Measurements from ENCODE around the gene NHLRC2.

Gene NHLRC2

DNA sequence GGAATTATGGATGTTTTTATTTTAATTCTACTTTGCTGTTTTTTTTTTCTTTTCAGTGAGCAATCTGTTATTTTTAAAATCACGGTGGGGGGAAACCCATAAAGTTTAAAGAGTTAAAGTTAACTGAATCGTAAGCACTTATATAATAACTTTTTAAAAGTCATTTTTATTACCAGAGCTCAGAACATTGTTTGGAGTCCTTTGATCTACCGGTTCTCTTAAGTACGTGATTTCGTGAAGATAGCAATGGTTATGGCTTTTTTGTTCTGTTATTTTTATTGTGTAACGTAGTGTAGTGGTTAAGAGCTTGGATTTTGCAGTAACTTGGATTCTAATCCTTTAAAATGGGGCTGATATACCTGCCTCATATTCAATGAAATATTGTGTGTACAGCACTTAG, 57.4 kb downstream of the NHLRC2 start:
- DNase-seq (ENCODE audit: low spot score): no peak

DNA sequence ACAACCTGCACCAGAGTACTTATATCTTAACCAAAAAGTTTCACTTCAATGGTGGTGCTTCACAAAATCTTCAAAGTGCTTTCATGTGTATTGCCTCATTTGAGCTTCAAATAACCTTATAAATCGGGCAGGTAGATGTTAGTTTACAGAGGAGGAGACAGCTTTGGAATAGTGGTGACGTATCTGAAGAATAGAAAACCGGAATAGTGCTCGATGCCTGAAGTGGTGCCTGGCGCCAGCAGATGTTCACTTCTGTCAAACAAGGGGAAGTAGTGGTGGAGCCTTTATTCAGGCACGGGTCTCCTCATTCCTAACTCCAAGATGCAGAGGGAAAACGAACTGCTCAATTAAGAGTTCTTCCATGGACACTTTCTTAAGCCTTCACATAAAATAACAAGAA, 58.1 kb downstream of the NHLRC2 start:
- no peak for DNase-seq (ENCODE audit: low spot score)

DNA sequence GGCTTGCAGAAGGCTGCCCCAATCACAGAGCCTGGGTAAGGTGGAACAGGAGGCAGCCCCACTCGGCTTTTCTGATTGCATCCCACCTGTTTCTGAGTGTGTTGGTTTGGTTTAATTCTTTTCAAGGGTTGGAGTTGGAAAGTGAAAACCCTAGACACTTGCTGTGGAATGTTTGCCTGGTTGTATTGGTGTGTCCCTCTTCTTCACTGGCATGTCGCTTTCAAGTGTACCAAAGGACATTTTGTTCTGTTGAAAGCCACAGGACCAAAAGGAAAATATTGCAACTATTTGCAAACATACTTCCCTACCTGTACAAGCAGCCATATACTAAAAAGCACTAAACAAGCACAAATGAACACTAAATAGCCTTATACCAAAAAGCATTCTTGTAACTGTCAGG, 60.5 kb downstream of the NHLRC2 start:
- DNase-seq (ENCODE audit: low spot score): no peak

DNA sequence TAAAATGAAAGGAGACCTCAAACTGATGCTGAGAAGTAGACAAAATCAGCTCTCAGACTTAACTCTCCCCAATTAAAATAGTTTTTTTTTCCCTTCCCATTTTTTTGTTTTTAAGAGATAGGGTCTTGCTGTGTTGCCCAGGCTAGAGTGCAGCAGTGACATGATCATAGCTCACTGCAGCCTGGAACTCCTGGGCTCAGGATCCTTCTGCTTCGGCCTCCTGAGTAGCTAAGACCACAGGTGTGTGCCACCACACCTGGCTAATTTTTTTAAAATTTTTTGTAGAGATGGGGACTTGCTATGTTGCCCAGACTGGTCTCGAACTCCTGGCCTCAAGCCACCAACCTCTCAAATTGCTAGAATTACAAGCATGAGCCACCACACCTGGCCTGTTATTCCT, 61.1 kb downstream of the NHLRC2 start:
- DNase-seq (ENCODE audit: low spot score): no peak

DNA sequence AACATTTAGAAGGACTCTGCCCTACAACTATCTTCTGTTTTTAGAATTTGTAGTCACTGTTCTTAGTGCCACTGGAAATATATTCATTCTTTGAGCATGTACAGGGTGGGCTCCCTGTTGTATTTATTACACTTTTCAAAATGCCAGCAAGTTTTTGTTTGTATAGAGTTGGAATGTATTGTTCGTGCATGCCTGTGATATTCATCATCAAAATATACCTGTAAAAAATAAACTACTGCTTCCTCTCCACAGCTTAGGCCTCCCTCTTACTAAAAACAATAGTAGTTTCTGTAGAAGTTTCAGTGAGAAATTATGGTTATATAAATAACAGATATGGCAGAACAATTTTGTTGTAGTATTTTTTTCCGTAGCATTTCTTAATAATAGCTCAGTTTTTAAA, 61.6 kb downstream of the NHLRC2 start:
- no peak for DNase-seq (ENCODE audit: low spot score)

DNA sequence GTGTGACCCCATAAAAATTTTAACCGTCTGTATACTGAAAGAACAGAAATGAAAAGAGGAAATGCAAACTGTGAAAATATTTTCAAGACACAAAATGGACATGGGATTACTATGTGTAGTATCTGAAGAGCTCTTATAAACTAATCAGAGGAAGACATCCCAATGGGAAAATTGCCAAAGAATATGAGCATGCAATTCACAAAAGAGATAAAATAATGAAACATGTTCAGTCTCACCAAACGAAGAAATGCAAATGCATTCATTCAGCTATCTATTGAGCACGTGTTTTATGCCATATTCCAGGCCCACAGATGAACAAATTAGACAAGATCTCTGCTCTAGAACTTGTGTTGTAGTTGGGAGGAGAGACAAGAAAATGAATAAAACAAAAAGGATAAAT, 63.2 kb downstream of the NHLRC2 start:
- no peak for DNase-seq (ENCODE audit: low spot score)

DNA sequence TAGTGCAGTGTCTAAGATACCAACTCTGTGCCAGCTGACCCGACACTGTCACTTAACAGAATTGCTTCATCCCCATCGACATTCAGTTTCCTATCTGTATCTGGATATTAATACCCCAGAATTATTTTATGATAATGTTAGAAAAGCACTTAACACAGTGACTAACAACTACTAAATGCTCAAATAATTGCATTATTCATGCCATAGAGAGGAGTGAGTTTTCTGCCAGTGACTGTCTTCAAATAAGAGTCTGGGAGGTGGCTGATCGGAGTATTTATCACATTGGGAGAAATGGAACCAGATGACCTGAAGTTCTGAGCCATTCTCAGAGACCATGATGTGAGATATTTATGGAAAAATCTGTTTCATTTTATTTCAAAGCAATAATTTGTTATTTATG, 65.7 kb downstream of the NHLRC2 start:
- no peak for DNase-seq (ENCODE audit: low spot score)

DNA sequence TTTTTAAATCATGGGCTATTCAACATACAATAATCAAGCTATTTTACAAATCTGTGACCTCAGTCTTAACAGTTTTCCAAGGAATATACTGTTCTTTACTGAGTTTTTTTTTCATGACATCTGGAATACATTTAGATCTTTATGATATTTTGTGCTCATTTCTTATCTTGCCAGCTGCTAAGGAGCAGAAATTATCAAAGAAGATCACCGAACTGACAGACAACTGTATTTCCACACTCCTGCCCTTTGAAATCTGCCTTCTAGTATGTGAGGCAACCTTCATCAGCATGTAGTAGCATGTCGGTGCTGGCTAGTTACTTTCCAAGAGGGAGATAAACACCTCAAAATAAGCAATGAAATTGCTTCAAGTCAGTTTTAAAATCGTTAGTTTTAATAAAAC, 66.4 kb downstream of the NHLRC2 start:
- no peak for DNase-seq (ENCODE audit: low spot score)

DNA sequence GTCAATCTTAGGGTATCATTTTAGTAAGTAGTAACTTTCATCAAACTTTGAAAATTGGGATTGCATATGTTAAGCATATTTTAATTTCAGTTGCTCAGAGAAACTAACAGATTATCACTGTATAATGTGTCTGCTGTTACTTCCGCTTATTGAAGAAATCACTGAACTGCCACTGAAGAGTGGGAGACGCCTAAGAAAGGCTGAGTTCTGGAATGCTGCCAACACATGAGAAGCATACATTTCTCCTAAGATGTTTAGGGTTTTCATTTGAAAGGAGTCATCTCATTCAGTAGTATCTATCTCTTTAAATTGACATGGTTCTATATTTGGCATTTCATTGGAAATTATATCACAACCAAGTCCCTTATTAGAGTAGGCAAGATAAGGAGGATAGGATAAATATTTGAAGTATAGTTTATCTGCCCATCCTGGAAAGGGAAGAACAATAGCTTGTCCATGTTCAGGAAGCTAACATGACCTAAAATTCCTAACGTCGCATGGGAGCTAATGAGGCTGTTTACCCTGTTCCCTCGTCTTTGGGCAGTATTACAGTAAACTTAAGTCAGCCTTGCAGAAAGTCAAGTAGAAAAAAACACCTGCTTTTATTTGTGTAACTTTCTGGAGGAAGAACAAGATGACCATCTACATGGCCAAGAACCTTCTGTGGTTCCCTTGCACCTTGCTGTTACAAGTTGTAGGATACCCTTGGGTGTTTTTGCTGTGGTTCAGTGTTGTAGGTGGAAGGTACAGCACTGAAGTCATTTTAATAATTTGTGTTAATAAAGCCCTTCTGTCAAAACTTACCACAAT, 67.3 kb downstream of the NHLRC2 start:
- DNase-seq (ENCODE audit: low spot score): no peak

DNA sequence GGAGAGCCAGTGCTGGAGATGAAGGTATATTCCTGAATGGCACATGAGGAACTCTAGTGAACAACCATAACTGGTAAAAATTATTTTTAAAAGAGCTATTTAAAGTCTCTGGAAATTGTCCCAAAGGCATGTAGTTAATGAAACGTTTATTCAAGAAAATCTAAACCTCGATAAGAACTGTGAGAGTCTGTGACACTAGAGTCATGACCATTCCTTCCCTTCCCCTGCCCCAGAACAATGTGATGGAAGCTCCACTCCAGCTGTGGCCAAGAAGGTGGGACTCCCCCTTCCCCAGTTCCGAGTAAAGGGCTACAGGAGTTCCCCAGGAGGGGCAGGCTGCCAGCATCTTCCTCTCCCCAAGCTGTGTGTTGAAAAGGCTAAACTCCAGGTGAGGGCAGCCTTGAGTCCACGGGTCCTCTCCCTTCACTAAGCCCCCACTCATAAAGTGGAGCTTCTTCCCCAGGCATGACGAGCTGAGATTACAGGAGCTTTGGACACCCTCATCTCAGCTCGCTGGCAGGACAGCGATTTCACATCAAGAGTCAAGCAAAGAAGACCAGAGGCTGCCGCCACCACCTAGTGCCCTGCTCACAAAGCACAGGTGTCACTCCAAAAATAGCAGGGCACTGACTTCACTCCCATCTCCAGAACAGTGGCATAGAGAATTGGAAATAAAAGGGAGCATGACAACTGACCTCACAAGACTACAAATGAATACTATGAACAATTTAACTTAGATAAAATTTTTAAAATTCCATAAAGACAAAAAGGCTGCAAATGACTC, 68.5 kb downstream of the NHLRC2 start:
- no peak for DNase-seq (ENCODE audit: low spot score)

DNA sequence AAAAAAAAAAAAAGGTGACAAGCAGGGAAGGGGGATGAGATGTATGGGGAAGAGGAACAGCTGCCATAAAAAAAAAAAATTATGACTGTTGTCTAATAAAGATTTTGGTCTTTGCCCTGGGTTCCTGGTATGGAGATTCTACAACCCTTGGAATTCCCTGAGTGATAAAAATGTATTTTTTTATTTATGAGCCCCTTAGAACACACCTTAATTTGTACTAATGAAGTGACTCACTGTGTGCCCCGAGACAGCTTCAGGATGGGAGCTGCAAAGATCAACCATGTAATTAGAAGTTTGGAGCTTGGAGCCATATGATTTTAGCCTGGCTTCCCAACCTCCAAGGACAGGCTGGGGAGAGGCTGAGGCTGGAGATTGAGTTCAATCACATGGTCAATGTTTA, 69.7 kb downstream of the NHLRC2 start:
- DNase-seq (ENCODE audit: low spot score): no peak

DNA sequence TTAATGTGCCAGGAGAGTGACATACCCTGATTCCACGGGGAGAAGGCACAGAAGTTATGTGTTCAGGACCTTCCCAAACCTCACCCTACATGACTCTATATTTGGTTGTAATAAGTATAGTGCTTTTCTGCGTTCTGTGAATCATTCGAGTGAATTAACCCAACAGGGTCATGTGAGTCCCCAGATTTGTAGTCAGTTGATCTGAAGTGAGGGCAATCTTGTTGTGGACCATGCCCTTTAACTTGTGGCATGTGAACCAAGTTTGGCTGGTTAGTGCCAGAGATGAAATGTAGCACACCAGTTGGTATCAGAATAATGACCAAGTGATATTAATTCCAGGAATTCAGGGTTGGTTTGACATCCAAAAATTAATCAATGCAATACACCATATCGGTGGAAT, 70.2 kb downstream of the NHLRC2 start:
- DNase-seq (ENCODE audit: low spot score): no peak

DNA sequence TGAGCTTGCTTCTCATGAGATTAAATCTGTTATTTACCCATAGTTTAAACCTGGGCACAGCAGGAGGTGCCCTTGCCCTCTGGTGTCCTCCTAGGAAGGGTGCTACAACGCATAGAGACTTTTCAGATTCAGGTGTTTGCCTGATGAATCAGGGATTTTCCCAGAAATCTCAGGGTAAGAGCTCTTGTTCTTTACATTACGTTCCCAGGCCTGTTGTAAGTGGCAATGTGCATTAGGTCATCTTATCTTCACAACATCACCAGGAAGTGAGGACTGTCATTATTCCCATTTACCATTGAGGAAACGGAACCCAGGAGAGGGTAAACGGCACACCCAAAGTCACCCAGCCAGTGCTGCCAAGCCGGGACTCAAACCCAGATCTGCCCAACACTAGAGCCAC, 73.0 kb downstream of the NHLRC2 start:
- no peak for DNase-seq (ENCODE audit: low spot score)

DNA sequence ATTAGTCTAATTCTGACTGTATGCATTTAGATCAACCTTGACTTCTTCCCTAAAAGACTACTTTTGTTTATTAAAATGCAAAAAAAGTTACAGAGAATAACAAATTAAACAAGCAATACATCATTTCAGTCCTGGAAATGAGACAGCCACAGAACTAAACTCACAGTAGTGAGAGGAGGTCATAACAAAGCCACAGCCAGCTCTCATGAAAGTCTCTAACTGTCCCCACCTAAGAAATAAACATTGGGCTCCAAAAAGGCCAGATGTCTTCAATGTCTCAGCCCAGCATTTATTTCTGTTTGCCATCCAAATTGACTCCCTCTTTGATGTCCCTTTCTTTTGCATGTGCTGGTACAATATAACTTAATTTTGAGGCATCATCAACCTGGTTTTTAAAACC, 74.4 kb downstream of the NHLRC2 start:
- no peak for DNase-seq (ENCODE audit: low spot score)

DNA sequence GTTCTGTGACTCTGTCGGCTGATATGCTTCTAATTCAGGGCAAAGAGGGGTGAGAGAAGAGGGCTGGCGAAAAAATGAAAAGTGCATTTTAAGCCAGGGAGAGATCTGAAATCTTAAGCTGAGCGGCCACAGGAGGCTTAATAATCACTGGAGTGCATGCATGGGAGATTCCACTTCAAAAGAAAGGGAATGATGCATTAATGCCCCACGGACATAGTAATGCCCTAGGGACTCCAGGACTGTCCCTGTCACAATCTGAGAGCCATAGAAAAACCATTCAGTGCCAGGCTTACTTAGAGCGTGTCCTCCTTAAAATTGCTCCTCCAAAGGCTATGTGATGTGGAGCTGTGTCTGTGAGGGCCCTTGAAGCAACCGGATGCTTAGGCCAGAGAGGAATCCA, 75.1 kb downstream of the NHLRC2 start:
- no peak for DNase-seq (ENCODE audit: low spot score)

DNA sequence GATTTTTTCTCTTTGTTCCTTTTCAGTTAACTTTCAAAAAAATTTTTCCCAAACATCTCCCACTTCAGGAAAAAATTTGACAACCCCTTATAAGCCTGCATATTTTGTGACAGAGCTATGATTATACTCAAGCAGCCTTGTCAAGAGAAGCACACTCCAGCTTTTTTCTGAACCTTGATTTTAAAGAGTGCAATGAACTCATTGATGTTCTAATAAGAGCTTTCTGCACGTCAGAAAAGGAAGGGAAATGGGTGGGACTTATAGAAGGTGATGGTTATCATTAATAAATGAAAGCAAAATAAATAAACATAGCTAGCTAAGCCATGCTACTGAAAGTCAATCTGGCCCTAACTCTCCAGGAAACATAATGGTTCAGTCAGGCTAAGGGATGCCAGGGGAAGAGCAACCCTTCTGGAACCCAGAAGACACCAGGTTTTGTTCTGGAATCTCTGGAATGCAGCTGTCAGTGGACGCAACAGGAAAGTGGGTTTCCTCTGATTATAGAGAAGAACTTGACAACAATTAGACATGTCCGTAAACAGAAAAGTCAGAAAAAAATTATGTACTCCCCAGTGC, 76.1 kb downstream of the NHLRC2 start:
- no peak for DNase-seq (ENCODE audit: low spot score)

DNA sequence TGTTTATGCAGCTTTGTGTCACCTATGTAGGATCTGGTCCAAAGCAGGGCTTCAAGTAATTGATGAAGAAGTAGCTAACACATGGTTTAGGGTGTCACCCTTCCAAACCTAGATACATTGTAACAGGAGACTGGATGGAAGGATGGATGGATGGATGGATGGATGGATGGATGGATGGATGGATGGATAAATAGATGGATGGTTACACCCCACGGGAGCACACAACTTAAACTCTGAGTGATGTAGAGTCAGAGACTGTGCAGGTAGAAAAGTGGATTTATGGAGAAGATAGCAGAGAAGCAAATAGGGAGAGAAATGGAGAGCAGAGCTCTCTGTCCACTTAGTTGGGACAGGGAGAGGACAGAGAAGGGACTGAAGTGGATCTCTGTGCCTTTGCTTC, 78.4 kb downstream of the NHLRC2 start:
- DNase-seq (ENCODE audit: low spot score): no peak

DNA sequence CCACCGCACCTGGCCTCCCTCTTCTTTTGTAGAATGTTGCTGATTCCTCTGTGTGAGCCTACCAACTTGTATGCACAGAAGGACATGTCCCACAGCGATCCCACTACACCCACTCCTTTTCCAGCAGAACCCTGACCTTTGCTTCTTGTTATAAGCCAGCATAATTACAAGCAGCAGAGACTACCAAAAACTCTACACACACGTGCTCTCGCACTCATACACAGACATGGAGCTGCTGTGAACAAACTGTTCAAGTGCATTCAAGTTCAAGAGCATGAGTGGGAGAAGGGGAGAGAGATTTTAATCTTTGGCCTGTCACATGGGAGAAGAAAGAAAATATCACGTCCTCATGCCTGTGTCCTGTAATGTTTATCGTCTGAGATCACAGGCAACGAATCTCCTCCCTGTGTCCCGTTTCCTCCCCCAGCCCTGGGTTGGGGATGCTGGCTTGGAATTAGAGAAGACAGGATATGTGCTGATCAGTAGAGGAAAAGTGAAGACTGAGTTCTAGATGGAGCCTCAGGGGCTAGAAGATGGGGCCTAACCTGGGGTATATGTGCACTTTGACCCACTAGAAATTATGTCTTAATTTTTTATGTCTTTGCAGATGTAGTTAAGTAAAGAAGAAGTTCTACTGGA, 79.6 kb downstream of the NHLRC2 start:
- DNase-seq (ENCODE audit: low spot score): no peak

DNA sequence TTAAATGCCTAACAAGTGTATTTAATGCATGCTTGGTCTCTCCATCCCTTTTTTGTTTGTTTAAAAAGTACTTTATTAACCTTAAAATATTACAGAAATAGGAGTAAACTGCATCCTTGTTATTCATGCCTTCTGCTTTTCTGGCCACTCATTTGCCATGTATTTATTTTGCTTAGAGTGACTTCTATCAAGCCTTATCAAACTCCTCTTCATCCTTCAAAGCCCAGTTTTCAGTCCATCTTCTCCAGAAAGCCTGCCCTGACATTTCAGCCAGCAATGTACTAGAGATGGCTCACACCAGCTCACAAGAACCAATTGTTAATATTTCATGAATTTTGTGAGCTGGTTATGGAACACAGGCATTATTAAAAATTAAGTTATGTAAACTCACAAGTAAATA, 82.8 kb downstream of the NHLRC2 start:
- no peak for DNase-seq (ENCODE audit: low spot score)

DNA sequence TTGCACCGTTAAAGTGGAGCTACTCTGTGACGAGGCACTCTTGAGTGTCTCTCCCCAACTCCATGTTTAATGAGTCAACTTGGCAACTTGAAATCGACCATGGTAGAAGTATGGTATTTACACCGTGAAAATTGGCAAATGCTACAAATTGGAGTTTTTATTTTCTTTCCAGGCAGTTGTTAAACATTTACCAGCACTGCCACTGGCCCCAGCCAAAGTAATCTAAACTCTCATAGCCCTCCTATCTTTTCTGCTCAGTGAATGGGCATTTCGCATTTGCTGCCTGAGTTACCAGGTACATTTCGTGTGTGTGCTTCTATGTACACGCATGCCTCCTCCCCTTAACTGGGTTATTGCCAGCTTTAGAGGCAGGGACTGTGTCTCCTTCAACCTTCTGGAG, 83.3 kb downstream of the NHLRC2 start:
- no peak for DNase-seq (ENCODE audit: low spot score)

DNA sequence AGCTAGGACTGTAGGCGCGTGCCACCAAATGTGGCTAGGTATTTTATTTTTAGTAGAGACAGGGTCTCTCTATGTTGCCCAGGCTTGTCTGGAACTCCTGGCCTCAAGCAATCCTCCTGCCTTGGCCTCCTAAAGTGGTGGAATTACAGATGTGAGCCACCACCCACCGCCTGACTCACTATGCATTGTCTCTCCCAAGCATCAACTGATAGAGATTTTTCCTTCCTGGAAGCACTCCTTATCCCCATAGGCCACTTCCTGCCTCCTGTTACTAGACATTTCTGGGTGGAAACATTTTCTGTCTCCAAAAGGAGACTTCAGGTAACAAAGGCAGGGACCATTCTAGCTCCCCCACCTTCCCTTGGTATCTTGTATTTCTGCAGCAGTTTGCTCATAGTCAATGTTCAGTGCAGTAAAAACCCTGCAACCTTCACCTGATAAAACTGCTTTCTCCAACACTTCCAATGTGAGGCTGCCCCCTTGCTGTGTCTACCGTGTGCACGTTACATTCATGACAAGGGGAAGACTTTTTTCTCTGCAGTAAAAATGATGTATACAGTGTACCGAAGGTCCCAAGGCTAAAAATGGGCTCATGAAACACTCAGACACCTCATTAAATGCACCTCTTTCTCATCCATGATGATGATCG, 84.9 kb downstream of the NHLRC2 start:
- no peak for DNase-seq (ENCODE audit: low spot score)

DNA sequence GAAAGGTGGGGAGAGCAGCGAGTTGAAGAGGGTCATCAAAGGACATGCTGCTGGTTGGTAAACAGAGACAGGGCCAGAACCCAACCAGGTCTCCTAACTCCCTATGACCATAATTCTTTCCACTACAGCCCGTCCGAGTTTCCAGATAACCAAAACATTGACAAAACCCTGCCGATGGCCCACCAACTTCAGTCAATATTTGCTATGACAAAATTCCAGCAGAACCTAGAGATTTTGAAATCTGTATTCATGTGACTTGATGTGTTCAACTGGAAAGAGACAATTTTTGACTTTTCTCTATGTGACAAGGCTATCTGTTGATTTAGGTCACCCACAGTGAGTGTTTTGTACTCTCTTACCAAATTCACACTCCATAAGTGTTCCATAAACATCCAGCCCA, 86.7 kb downstream of the NHLRC2 start:
- DNase-seq (ENCODE audit: low spot score): no peak
